ENCODE data around the gene COL6A3.

The COL6A3 gene

GRCh38 chr2:237380768-237381167 lies 33.2 kb downstream of the COL6A3 start:
- no peak for DNase-seq

- DNase-seq = no peak
Measured at GRCh38 chr2:237379636-237380035, 34.3 kb downstream of the COL6A3 start.

DNA sequence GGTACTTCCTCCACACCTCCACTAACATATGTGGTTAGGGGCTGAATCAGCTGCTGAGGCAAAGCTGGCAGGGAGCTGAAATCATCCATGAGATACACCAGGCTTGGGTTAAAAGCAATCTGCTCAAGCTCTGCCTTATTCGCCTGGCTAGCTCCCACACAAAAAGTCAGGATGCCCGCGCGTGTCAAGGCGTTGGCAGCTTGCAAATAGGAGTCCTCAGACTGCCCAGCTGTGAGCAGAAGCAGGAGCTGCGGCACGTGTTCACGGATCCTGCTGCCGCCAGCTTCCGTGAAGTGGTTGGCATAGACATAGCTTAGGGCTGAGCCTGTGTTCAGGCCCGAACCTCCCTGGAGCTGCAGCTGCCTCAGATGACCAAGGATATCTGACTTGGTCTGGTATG lies 35.3 kb downstream of the COL6A3 start:
- no peak for DNase-seq

DNA sequence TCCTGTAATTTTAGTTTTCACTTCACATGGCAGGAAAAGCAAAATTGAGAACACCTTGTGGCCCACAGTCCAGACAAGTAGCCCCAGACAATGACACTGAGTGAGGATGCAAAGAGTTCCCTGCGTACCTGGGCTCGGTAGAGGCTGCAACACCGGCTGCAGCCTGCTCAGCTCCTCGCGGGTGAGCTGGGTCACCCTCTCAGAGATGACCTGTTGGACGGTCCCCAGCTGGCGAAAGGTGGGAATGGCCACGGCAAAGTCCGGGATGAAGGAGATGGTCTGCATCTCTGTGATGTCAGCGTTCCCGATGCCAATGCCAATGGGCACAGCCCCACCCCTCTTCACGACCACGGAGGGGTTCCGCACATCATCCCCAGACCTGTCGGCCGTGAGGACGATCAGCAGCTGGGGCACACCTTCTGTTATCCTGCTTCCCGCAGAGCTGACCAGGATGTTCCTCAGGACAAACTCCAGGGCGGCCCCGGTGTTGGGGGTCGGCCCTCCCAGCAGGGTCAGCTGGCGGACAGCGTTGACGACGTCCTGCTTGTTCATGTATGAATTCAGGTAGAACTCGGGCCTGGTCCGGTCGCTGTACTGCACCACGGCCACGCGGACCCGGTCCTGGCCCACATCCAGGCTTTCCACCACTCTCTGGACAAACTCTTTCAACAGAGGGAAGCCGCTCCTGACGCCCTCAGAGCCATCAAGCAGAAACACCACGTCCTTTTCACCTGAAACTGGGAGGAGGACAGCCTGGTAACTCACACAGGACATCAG lies 39.5 kb downstream of the COL6A3 start:
- DNase-seq = no peak

GRCh38 chr2:237371856-237372255 lies 42.1 kb downstream of the COL6A3 start:
- DNase-seq = no peak

- no peak for DNase-seq
Measured at GRCh38 chr2:237365671-237366070, 48.3 kb downstream of the COL6A3 start.

DNA sequence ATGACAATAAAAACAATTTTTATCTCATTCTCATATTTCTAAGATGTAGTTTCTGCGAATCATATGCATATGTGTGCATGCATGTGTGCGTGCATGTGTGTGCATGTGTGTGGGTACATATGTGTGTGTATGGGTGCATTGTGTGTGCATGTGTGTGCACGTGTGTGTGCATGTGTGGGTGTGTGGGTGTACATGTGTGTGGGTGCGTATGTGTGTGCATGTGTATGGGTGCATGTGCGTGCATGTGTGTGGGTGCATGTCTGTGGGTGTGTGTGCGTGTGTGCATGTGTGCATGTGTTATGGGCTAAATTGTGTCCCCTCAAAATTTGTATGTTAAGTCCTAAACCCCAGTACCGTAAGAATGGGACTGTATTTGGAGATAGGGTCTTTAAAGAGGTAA lies 49.3 kb downstream of the COL6A3 start:
- no peak for DNase-seq

GRCh38 chr2:237361194-237362004 lies 52.6 kb downstream of the COL6A3 start:
- no peak for DNase-seq

GRCh38 chr2:237359894-237360780 lies 53.8 kb downstream of the COL6A3 start:
- no peak for DNase-seq

GRCh38 chr2:237359518-237359840 lies 54.5 kb downstream of the COL6A3 start:
- DNase-seq = no peak

DNA sequence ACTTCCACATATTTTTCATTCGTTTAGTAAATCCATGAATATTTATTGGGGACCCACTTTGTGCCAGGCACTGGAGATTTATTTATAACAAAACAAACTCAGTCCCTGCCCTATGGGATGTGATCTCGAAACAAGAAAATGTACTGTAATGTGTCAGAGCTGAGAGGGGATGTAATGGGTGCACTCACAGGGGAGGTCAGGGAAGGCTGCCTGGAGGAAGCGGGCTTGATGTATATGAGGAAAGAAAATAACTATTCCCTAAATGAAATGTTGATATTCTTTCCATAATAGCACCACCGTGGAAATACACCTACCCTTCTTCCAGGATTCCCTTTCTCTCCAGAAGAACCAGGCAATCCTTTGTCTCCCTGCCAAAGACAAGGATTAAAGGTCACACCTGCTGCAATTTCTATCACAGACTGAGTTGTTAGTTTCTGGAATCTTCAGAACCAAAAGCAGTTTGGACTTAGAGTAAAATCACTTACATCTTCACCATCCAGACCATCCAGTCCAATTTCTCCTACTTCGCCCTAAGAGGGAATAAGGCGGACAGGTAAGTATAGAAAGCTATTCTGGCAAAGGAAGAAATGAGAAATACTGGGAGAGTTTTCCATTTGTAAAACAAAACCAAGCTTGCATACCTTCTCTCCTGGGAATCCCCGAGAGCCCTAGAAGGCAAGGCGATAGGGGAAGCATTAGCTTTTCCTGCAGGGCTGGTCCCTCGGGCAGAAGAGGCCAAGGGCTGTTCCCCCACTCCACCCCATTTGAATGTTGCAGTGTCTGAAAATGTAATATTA lies 55.0 kb downstream of the COL6A3 start:
- no peak for DNase-seq

DNA sequence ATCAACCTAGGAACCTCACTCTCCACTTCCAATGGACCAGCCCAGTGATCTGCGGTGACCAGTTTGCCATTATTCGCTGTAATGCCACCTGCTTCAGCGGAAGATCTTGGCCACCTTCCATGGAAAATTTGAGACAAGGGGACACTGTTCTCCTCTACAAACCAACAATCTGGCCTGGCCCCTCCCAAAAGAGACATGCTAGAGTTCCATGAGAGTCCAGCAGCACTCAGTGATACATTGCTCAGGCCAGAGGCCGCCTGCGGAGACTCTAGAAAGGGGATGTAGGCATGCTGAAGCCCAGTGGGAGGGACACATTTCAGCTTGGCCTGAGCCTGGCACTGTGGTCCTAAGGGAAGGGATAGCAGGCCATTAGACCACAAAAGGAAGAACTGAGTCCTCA lies 58.3 kb downstream of the COL6A3 start:
- no peak for DNase-seq

- DNase-seq = peak; percentile 19
Measured at GRCh38 chr2:237354892-237355291, 59.1 kb downstream of the COL6A3 start.

DNA sequence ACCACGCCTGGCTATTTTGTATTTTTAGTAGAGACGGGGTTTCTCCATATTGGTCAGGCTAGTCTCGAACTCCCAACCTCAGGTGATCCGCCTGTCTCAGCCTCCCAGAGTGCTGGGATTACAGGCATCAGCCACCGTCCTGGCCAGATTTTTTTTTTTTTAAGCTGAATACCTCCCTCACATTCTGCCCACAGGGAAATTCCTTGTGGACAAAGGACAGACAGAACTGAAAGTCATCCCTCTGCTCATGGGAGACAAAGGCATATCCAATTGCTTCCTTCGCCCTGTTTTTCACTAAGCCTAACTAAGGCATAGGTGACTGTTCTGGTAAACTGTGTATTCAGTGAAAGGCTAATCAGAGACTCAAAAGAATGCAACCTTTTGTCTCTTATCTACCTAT lies 59.8 kb downstream of the COL6A3 start:
- DNase-seq = peak; percentile 11

DNA sequence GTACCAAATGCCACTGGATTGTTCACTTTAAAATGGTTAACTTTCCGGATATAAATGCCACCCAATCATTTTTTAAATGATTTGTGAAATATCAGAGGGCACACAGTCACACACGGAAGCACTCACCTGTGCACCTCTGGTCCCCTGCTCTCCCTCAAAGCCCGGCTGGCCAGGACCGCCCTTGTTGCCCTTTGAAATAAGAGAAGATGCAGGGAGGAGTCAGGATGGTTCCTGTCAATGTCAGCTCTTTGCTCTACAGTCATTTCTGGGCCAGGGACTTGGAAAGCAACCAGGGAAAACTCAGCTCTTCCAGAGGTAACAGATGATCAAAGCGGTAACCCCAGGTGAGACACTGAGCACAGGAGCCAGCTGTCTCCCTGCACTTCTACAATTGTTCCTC lies 60.7 kb downstream of the COL6A3 start:
- DNase-seq = peak; percentile 38

DNA sequence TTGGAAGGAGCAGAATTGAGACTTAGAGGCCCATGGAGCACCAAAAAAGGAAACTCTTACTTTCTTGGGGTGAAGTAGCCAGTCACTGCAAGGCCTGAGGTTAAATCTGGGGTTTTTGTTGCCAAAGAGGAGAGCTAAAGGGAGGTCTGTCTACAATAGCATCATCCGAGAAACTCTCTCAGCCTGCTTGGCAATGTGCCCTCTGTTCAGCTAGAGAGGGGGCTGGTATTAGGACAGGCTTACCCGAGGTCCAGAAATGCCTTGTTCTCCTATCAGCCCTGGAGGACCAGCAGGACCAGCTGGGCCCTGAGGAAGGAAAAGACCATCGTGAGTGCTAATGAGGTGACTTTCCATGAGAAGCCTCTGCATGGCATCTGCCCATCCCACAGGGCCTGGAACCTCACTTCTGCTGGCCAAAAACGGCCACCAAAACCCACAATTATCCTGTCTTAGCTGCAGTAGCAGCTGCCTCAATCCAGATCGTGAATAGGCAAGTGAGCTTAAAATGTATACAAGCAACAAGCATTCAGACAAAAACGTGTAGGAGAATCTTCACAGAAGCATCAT lies 61.6 kb downstream of the COL6A3 start:
- peak; percentile 26 for DNase-seq

GRCh38 chr2:237351796-237352195 lies 62.2 kb downstream of the COL6A3 start:
- no peak for DNase-seq

DNA sequence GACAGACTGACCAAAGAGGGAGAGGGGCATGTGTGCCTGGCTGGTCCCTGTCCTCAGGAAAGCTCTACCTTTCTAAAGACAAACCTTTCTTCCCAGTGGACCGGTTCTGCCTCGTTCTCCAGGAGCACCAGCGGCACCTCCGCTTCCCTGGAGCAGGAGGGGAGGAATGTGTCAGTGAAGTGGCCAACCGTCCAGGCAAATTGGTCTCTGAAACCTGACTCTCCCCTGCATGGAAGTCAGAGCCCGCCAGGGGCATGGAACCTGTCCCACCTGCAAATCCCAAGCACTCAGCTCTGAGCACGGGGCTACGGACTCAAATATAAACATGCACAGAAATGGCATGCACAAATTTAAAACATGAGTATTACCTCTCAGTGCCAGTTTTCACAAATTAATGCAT lies 62.9 kb downstream of the COL6A3 start:
- DNase-seq = no peak

- DNase-seq = no peak
Measured at GRCh38 chr2:237350597-237350996, 63.4 kb downstream of the COL6A3 start.

GRCh38 chr2:237350070-237350469 lies 63.9 kb downstream of the COL6A3 start:
- peak; percentile 32 for DNase-seq

DNA sequence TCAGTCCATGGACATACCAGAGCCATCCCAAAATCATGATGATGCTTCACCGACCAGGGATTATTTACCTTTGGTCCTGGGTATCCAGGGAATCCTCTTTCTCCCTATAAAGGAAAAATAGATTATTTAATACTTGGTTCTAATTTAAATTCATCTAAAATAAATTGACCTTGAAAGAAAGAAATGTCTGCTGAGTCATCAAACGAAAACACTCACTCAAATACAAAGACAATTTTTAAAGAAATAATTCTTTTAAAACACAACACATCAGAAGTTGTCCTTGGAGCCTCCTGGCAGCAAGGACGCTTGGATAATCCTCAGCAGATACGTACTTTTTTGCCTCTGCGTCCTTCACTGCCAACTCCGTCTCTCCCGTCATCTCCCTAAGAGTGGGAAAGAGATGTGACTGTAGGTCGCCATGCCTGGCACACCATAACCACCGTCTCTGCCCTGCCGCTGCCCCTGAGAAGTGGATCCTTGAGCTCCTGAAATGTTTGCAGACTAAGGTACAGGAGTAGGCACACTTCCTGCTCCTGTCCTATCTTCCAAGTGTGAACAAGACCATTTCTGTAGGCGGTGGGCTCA lies 65.6 kb downstream of the COL6A3 start:
- DNase-seq = no peak

All from activated CD8-positive, alpha-beta memory T cell treated with anti-CD3 and anti-CD28 coated beads for 24 hours (primary cell).